H9 (cell line): ENCODE data around the gene C3orf20. TPM values are rescaled to one million over a fixed set of nuclear protein-coding genes. Genes with fewer than 3 reads are reported as not detected.

Source experiments
- DNase-seq: peaks from one replicate; pipeline ENCODE4 v3.0.0-alpha.2; 2017
- H2AFZ ChIP-seq: one replicate; pipeline ENCODE4 v1.6.1; 2013; ENCODE audit warnings: mild to moderate bottlenecking, low read length, control low read depth, moderate library complexity
- H2AK5ac ChIP-seq: 2 replicates; pipeline ENCODE4 v1.6.1; 2013; ENCODE audit warnings: low read length, control low read depth, mixed read lengths; ENCODE audit not compliant: insufficient read length
- H2BK120ac ChIP-seq: one replicate; pipeline ENCODE4 v1.6.1; 2013; ENCODE audit warnings: low read depth, mild to moderate bottlenecking, low read length, control low read depth, inconsistent platforms; ENCODE audit not compliant: poor library complexity, severe bottlenecking
- H2BK12ac ChIP-seq: 2 replicates; pipeline ENCODE4 v1.6.1; 2013; ENCODE audit warnings: low read length, control low read depth, mixed read lengths, low read depth; ENCODE audit not compliant: insufficient read length
- H2BK15ac ChIP-seq: 2 replicates; pipeline ENCODE4 v1.6.1; 2013; ENCODE audit warnings: low read depth, low read length, control low read depth
- H2BK20ac ChIP-seq: one replicate; pipeline ENCODE4 v1.6.1; 2013; ENCODE audit warnings: low read depth, mild to moderate bottlenecking, low read length, control low read depth, inconsistent platforms; ENCODE audit not compliant: poor library complexity, severe bottlenecking
- H2BK5ac ChIP-seq: 2 replicates; pipeline ENCODE4 v1.6.1; 2013; ENCODE audit warnings: low read length, control low read depth, mixed read lengths; ENCODE audit not compliant: insufficient read length
- H3K14ac ChIP-seq: 2 replicates; pipeline ENCODE4 v1.6.1; 2013; ENCODE audit warnings: low read length, control low read depth; ENCODE audit not compliant: insufficient read depth
- H3K18ac ChIP-seq: 2 replicates; pipeline ENCODE4 v1.6.1; 2013; ENCODE audit warnings: low read depth, mild to moderate bottlenecking, mixed read lengths, low read length, control low read depth; ENCODE audit not compliant: insufficient read length
- H3K23ac ChIP-seq: 2 replicates; pipeline ENCODE4 v1.6.1; 2013; ENCODE audit warnings: low read length, control low read depth, mixed read lengths, low read depth; ENCODE audit not compliant: insufficient read length
- H3K23me2 ChIP-seq: 2 replicates; pipeline ENCODE4 v1.6.1; 2013; ENCODE audit warnings: low read depth, mild to moderate bottlenecking, mixed read lengths, low read length, control low read depth; ENCODE audit not compliant: insufficient read length, poor library complexity, severe bottlenecking
- H3K27ac ChIP-seq: 2 replicates; pipeline ENCODE4 v1.5.1; 2013; ENCODE audit warnings: low read length, control low read depth, mixed read lengths, low read depth; ENCODE audit not compliant: insufficient read length
- H3K27me3 ChIP-seq: 2 replicates; pipeline ENCODE4 v1.6.1; 2013; ENCODE audit warnings: low read length, control low read depth, inconsistent platforms; ENCODE audit not compliant: insufficient read depth
- H3K4ac ChIP-seq: 2 replicates; pipeline ENCODE4 v1.6.1; 2013; ENCODE audit warnings: low read depth, mild to moderate bottlenecking, control low read depth, inconsistent platforms, low read length, moderate library complexity
- H3K4me1 ChIP-seq: 2 replicates; pipeline ENCODE4 v1.6.1; 2013; ENCODE audit warnings: low read length, control low read depth, inconsistent platforms; ENCODE audit not compliant: insufficient read depth
- H3K4me2 ChIP-seq: 2 replicates; pipeline ENCODE4 v1.6.1; 2013; ENCODE audit warnings: low read length, control low read depth, mixed read lengths; ENCODE audit not compliant: insufficient read length, insufficient read depth
- H3K56ac ChIP-seq: 2 replicates; pipeline ENCODE4 v1.6.1; 2013; ENCODE audit warnings: low read depth, mild to moderate bottlenecking, mixed read lengths, low read length, control low read depth; ENCODE audit not compliant: insufficient read length
- H3K79me1 ChIP-seq: 2 replicates; pipeline ENCODE4 v1.6.1; 2013; ENCODE audit warnings: low read depth, mild to moderate bottlenecking, moderate library complexity, low read length, control low read depth, inconsistent platforms; ENCODE audit not compliant: insufficient read depth, poor library complexity, severe bottlenecking
- H3K79me2 ChIP-seq: 2 replicates; pipeline ENCODE4 v1.6.1; 2013; ENCODE audit warnings: low read length, control low read depth, inconsistent platforms; ENCODE audit not compliant: insufficient read depth
- H3K9ac ChIP-seq: 2 replicates; pipeline ENCODE4 v1.6.1; 2013; ENCODE audit warnings: low read length, control low read depth, mixed read lengths; ENCODE audit not compliant: insufficient read length; ENCODE audit errors: extremely low read depth
- H3K9me3 ChIP-seq: one replicate; pipeline ENCODE4 v1.6.1; 2013; ENCODE audit warnings: low read depth, low read length, inconsistent platforms; ENCODE audit not compliant: control insufficient read depth
- H3T11ph ChIP-seq: one replicate; pipeline ENCODE4 v1.6.1; 2013; ENCODE audit warnings: mild to moderate bottlenecking, low read length, control low read depth, inconsistent platforms
- H4K20me1 ChIP-seq: one replicate; pipeline ENCODE4 v1.6.1; 2013; ENCODE audit not compliant: control insufficient read depth, insufficient read length, insufficient read depth
- H4K5ac ChIP-seq: 2 replicates; pipeline ENCODE4 v1.6.1; 2013; ENCODE audit warnings: low read depth, mild to moderate bottlenecking, mixed read lengths, low read length, control low read depth; ENCODE audit not compliant: insufficient read length
- H4K8ac ChIP-seq: replicated peaks from 2 replicates; pipeline ENCODE4 v1.6.1; 2013; ENCODE audit warnings: low read length, control low read depth, mixed read lengths, low read depth; ENCODE audit not compliant: insufficient read length
- H4K91ac ChIP-seq: 2 replicates; pipeline ENCODE4 v1.6.1; 2013; ENCODE audit warnings: low read depth, mild to moderate bottlenecking, moderate library complexity, mixed read lengths, low read length, control low read depth; ENCODE audit not compliant: insufficient read length
- H3K27ac Mint-ChIP-seq, 3 experiments: 2 replicates in 2 of 3; 3 replicates in 1 of 3; pipeline ENCODE4 v1.8.0; 2020 to 2021; ENCODE audit warnings: mixed read lengths in 3 of 3, mild to moderate bottlenecking in 1 of 3, moderate library complexity in 1 of 3
- H3K27me3 Mint-ChIP-seq: 2 replicates; pipeline ENCODE4 v1.8.0; 2021; ENCODE audit warnings: low read depth, mild to moderate bottlenecking, moderate library complexity, mixed read lengths
- H3K36me3 Mint-ChIP-seq, 3 experiments: 2 replicates in 2 of 3; 3 replicates in 1 of 3; pipeline ENCODE4 v1.8.0; 2020 to 2021; ENCODE audit warnings: low read depth in 3 of 3, mixed read lengths in 3 of 3; ENCODE audit not compliant: insufficient read depth in 1 of 3
- H3K4me1 Mint-ChIP-seq, 2 experiments: 2 replicates each; pipeline ENCODE4 v1.8.0; 2020; ENCODE audit warnings: mixed read lengths in 2 of 2
- H3K4me3 Mint-ChIP-seq, 2 experiments: 2 replicates in 1 of 2; 3 replicates in 1 of 2; pipeline ENCODE4 v1.8.0; 2020 to 2021; ENCODE audit warnings: mild to moderate bottlenecking in 2 of 2, mixed read lengths in 2 of 2, moderate library complexity in 1 of 2
- H3K9me3 Mint-ChIP-seq, 2 experiments: 2 replicates in 1 of 2; 3 replicates in 1 of 2; pipeline ENCODE4 v1.8.0; 2020; ENCODE audit warnings: mild to moderate bottlenecking in 2 of 2, mixed read lengths in 2 of 2, moderate library complexity in 1 of 2
- WGBS: extraction: QIAGEN DNeasy Blood & Tissue Kit; methylation state at CpG from one replicate; pipeline ENCODE4 v1.1.7; 2013; ENCODE audit warnings: missing lambda C conversion rate, low lambda C conversion rate, mixed read lengths; ENCODE audit not compliant: insufficient read length; ENCODE audit errors: extremely low coverage; 5-methylcytosine and 5-hydroxymethylcytosine counted together
- total RNA-seq: library from RNA; stranded (reverse); gene quantifications from 2 replicates; pipeline ENCODE4 v1.2.1, GENCODE V29; 2021
- TF ChIP-seq, protein P1 (sequence below): fragments of 200-600 bp; sonication (generic); conservative IDR thresholded peaks from 3 replicates; pipeline ENCODE4 v1.8.0; 2021; ENCODE audit warnings: antibody characterized with exemption, mild to moderate bottlenecking

Gene C3orf20
- total RNA-seq, 1 experiment from 2014 or later = not detected

DNA sequence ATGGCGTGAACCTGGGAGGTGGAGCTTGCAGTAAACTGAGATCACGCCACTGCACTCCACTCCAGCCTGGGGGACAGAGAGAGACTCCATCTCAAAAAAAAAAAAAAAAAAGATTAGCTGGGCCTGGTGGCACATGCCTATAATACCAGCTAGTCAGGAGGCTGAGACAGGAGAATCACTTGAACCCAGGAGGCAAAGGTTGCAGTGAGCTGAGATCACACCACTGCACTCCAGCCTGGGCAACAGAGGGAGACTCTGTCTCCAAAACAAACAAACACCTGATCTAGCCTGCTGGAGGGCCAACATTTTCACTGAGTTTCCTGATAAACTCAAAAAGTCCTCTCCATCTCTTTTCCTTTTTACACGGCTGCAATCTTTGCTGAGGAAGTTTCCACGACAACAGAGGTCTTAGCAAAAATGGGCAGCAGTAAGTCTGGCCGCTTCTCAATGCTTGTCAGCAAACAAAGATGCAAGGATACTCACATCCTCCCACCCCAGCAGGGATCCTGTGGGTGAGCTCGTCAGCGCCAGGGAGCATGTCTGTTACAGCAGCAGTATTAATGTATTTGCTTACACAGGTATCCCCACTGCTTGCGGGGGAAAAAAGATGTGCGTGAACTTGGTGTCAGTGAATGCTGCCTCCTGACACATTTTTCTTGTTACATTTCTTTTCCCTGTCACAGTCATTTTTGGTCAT is 44.4 kb upstream of the C3orf20 start:
- Histone ChIP-seq H3K23me2 (no peaks in the 10 kb centered on the region), H3K79me2 (no peaks in the 10 kb centered on the region), H2BK120ac (no peak overlapping the region), H2BK15ac (no peak overlapping the region), H3K4ac (no peak overlapping the region), H3K27me3 (no peaks in the 10 kb centered on the region), H3K23ac (no peak overlapping the region), H3K9me3 (no peaks in the 10 kb centered on the region), H4K91ac (no peak overlapping the region), H2BK20ac (no peak overlapping the region), H3K4me1 (no peaks in the 10 kb centered on the region; the same call in 1 of the 2 replicates), H2BK12ac (no peak overlapping the region), H4K5ac (no peak overlapping the region), H4K8ac (no peak overlapping the region), H3K14ac (no peak overlapping the region), H3K18ac (no peak overlapping the region), H2BK5ac (no peak overlapping the region), H3K4me2 (no peak overlapping the region), H3K9ac (no peak overlapping the region), H2AK5ac (no peak overlapping the region), H3K56ac (no peak overlapping the region), H3T11ph (no peak overlapping the region), H4K20me1 (peaks cover 2% of the 10 kb centered on the region), H2AFZ (no peak overlapping the region), H3K27ac (no peak overlapping the region), H3K79me1 (no peaks in the 10 kb centered on the region)
- Mint-ChIP-seq H3K36me3 (no peaks in the 10 kb centered on the region; a peak in 1 of 7 replicates), H3K27me3 (peaks cover 12% of the 10 kb centered on the region), H3K27ac (peak overlapping the region in 1 of 3 experiments; percentile 33; a peak in 1 of 7 replicates), H3K4me3 (no peak overlapping the region), H3K4me1 (peaks cover 11 to 14% of the 10 kb centered on the region in 2 experiments), H3K9me3 (no peaks in the 10 kb centered on the region)
- TF ChIP-seq, protein P1, sequence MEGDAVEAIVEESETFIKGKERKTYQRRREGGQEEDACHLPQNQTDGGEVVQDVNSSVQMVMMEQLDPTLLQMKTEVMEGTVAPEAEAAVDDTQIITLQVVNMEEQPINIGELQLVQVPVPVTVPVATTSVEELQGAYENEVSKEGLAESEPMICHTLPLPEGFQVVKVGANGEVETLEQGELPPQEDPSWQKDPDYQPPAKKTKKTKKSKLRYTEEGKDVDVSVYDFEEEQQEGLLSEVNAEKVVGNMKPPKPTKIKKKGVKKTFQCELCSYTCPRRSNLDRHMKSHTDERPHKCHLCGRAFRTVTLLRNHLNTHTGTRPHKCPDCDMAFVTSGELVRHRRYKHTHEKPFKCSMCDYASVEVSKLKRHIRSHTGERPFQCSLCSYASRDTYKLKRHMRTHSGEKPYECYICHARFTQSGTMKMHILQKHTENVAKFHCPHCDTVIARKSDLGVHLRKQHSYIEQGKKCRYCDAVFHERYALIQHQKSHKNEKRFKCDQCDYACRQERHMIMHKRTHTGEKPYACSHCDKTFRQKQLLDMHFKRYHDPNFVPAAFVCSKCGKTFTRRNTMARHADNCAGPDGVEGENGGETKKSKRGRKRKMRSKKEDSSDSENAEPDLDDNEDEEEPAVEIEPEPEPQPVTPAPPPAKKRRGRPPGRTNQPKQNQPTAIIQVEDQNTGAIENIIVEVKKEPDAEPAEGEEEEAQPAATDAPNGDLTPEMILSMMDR = no peak
- no peak for DNase-seq
- no CpG with 5 or more reads among the region's 9 CpGs for WGBS
